HepG2 (cell line): ENCODE results near the gene CBFA2T2. TPM values are rescaled to one million over a fixed set of nuclear protein-coding genes. Genes with fewer than 3 reads are reported as not detected.

Experiments used
- ATAC-seq: fragments of 200-7000 bp; cut with Tn5 transposase; 3 replicates; pipeline ENCODE4 v1.9.1; 2020; ENCODE audit warnings: mild to moderate bottlenecking, moderate library complexity
- BruUV-seq: library from RNA; stranded (reverse); fragments of 400-500 nt; replicated peaks from 2 replicates; lab custom pipeline; 2021; lab: Mats Ljungman, UMichigan
- CTCF ChIA-PET: fragments of 300-600 bp; formaldehyde crosslinking; extraction: SDS; loops from one replicate; lab custom pipeline; 2021; ENCODE audit warnings: low total read pairs, inconsistent platforms, low intra/inter-chr PET ratio; lab: Yijun Ruan, JAX
- POLR2A ChIA-PET: fragments of 350-600 bp; sonication (Branson Sonifier 250); formaldehyde crosslinking; loops from one replicate; lab custom pipeline; 2020; ENCODE audit warnings: antibody characterized with exemption, inconsistent platforms; lab: Yijun Ruan, JAX
- DNase-seq: peaks from one replicate; pipeline ENCODE4 v3.0.0-alpha.2; 2015; ENCODE audit warnings: low spot score
- FAIRE-seq: peaks from 3 replicates; lab custom pipeline; 2011; peaks lifted over from hg19 to GRCh38; lab: Jason Lieb, UNC
- H2AFZ ChIP-seq: one replicate; pipeline ENCODE4 v1.6.1; 2011; ENCODE audit warnings: low read length, inconsistent platforms
- H3K27ac ChIP-seq: fragments of 300-600 bp; 3 replicates; pipeline ENCODE4 v1.8.0; 2011; ENCODE audit warnings: mixed run types, mild to moderate bottlenecking, mixed read lengths, low read length, inconsistent platforms; ENCODE audit not compliant: insufficient read depth; ENCODE audit errors: extremely low read length
- H3K27me3 ChIP-seq, 2 experiments: fragments of 200-600 bp in 1 of 2; 2 replicates in 1 of 2; 3 replicates in 1 of 2; pipeline versions ENCODE4 v1.6.0 to v1.8.0; 2011; ENCODE audit warnings: low read length in 2 of 2, mild to moderate bottlenecking in 2 of 2, moderate library complexity in 2 of 2, inconsistent platforms in 1 of 2; ENCODE audit not compliant: insufficient read depth in 2 of 2, control insufficient read depth in 1 of 2
- H3K36me3 ChIP-seq, 2 experiments: fragments of 200-600 bp in 1 of 2; replicated peaks in 1 of 2; 2 replicates in 1 of 2; 3 replicates in 1 of 2; pipeline versions ENCODE4 v1.5.1 to v1.8.0; 2011; ENCODE audit warnings: low read length in 2 of 2, inconsistent platforms in 1 of 2; ENCODE audit not compliant: insufficient read depth in 2 of 2, control insufficient read depth in 1 of 2
- H3K4me1 ChIP-seq: 2 replicates; pipeline ENCODE4 v1.5.1; 2012; ENCODE audit warnings: low read length, inconsistent platforms; ENCODE audit not compliant: insufficient read depth
- H3K4me2 ChIP-seq: 2 replicates; pipeline ENCODE4 v1.6.0; 2011; ENCODE audit warnings: low read depth, low read length, inconsistent platforms
- H3K4me3 ChIP-seq, 3 experiments: fragments of 200-600 bp in 1 of 3; sonication (generic), shearing (Covaris generic) in 1 of 3; replicated peaks in 1 of 3; 2 replicates each; pipeline ENCODE4 v1.5.1; 2011 to 2016; ENCODE audit warnings: low read length in 3 of 3, inconsistent platforms in 2 of 3, low read depth in 2 of 3, mild to moderate bottlenecking in 2 of 3, control low read depth in 1 of 3, mixed read lengths in 1 of 3; ENCODE audit not compliant: insufficient read depth in 1 of 3
- H3K79me2 ChIP-seq: one replicate; pipeline ENCODE4 v1.6.1; 2011; ENCODE audit warnings: low read length, inconsistent platforms; ENCODE audit not compliant: insufficient read depth
- H3K9ac ChIP-seq: 2 replicates; pipeline ENCODE4 v1.6.0; 2011; ENCODE audit warnings: mild to moderate bottlenecking, low read depth, low read length, inconsistent platforms; ENCODE audit not compliant: insufficient read depth
- H3K9me3 ChIP-seq: 2 replicates; pipeline ENCODE4 v1.5.1; 2012; ENCODE audit warnings: mild to moderate bottlenecking, low read length
- H4K20me1 ChIP-seq: 2 replicates; pipeline ENCODE4 v1.6.0; 2011; ENCODE audit warnings: inconsistent platforms, mild to moderate bottlenecking, low read length, moderate library complexity; ENCODE audit not compliant: insufficient read depth
- FOXK2 ChIP-seq: fragments of 450-650 bp; IDR thresholded peaks from 2 replicates; pipeline ENCODE4 v1.6.1; 2016
- MEF2D ChIP-seq: sonication (generic); formaldehyde crosslinking; IDR thresholded peaks from 2 replicates; pipeline ENCODE4 v1.5.1; 2020; ENCODE audit warnings: mild to moderate bottlenecking, missing genetic modification reagents
- MTERF4 ChIP-seq: sonication (generic); formaldehyde crosslinking; IDR thresholded peaks from 2 replicates; pipeline ENCODE4 v1.8.0; 2023; ENCODE audit warnings: mild to moderate bottlenecking, missing genetic modification reagents
- NCOA2 ChIP-seq: sonication (generic); formaldehyde crosslinking; IDR thresholded peaks from 2 replicates; pipeline ENCODE4 v1.8.0; 2022; ENCODE audit warnings: inconsistent platforms
- NFE2 ChIP-seq: sonication (generic); formaldehyde crosslinking; IDR thresholded peaks from 2 replicates; pipeline ENCODE4 v1.4.0; 2020; ENCODE audit warnings: missing genetic modification reagents
- RXRB ChIP-seq: IDR thresholded peaks from 2 replicates; pipeline ENCODE4 v1.6.1; 2016; ENCODE audit warnings: borderline replicate concordance, missing genetic modification reagents, missing compliant biosample characterization
- SAFB2 ChIP-seq: sonication (generic); formaldehyde crosslinking; IDR thresholded peaks from 2 replicates; pipeline ENCODE4 v1.5.1; 2020; ENCODE audit warnings: missing genetic modification reagents, low read depth, mild to moderate bottlenecking, borderline replicate concordance
- ZFP37 ChIP-seq: sonication (generic); formaldehyde crosslinking; IDR thresholded peaks from 2 replicates; pipeline ENCODE4 v1.4.0; 2020; ENCODE audit warnings: missing genetic modification reagents, borderline replicate concordance
- ZNF121 ChIP-seq: sonication (generic); formaldehyde crosslinking; IDR thresholded peaks from 2 replicates; pipeline ENCODE4 v1.5.0; 2020; ENCODE audit warnings: mild to moderate bottlenecking, missing genetic modification reagents
- ZNF205 ChIP-seq: IDR thresholded peaks from 2 replicates; pipeline ENCODE4 v1.6.1; 2018; ENCODE audit warnings: missing biosample characterization, missing genetic modification reagents
- ZNF274 ChIP-seq: sonication (generic); formaldehyde crosslinking; IDR thresholded peaks from 2 replicates; pipeline ENCODE4 v1.5.1; 2020; ENCODE audit warnings: mild to moderate bottlenecking, missing genetic modification reagents
- ZNF275 ChIP-seq: sonication (generic); formaldehyde crosslinking; IDR thresholded peaks from 2 replicates; pipeline ENCODE4 v1.8.0; 2022; ENCODE audit warnings: missing genetic modification reagents, mild to moderate bottlenecking, inconsistent platforms, borderline replicate concordance
- ZNF451 ChIP-seq: sonication (generic); formaldehyde crosslinking; IDR thresholded peaks from 2 replicates; pipeline ENCODE4 v1.5.0; 2020; ENCODE audit warnings: mild to moderate bottlenecking, missing genetic modification reagents
- ZNF513 ChIP-seq: sonication (generic); formaldehyde crosslinking; conservative IDR thresholded peaks from 2 replicates; pipeline ENCODE4 v1.5.0; 2020; ENCODE audit warnings: missing genetic modification reagents
- ZNF552 ChIP-seq: sonication (generic); formaldehyde crosslinking; IDR thresholded peaks from 2 replicates; pipeline ENCODE4 v1.9.0; 2022; ENCODE audit warnings: missing genetic modification reagents, mild to moderate bottlenecking, borderline replicate concordance
- ZNF619 ChIP-seq: sonication (generic); formaldehyde crosslinking; IDR thresholded peaks from 2 replicates; pipeline ENCODE4 v1.4.0; 2020; ENCODE audit warnings: mild to moderate bottlenecking, missing genetic modification reagents
- ZNF652 ChIP-seq: IDR thresholded peaks from 2 replicates; pipeline ENCODE4 v1.6.1; 2016; ENCODE audit warnings: low read depth, borderline replicate concordance
- ZNF740 ChIP-seq: sonication (generic); formaldehyde crosslinking; IDR thresholded peaks from 2 replicates; pipeline ENCODE4 v1.4.0; 2020; ENCODE audit warnings: missing genetic modification reagents
- WGBS: methylation state at CpG from one replicate; pipeline ENCODE4 v1.1.6; 2017; ENCODE audit warnings: low lambda C conversion rate; 5-methylcytosine and 5-hydroxymethylcytosine counted together
- in situ Hi-C: cut with HindIII; loops from 2 replicates; pipeline ENCODE4 v1.10.0; 2017; ENCODE audit warnings: low pct_unique_long_range_greater_than_20kb; ENCODE audit not compliant: extremely low pct_ligation_motif_present
- intact Hi-C: fragments of 100-400 bp; cut with micrococcal nuclease; formaldehyde crosslinking; loops from one replicate; pipeline ENCODE4 v1.10.0; 2022; ENCODE audit not compliant: unreplicated experiment
- polyA plus RNA-seq, 8 experiments: library from polyadenylated mRNA; depleted of rRNA in 3 of 8; stranded (reverse) in 7 of 8; unstranded in 1 of 8; fragments of >200 nt; fragmentation: Illumina TruSeq in 4 of 8; extraction: Trizol in 4 of 8; gene quantifications; 2 replicates each; pipeline versions ENCODE4 v1.2.1 to v1.2.3, GENCODE V29; 2011 to 2016; ENCODE audit warnings: low read depth in 4 of 8, missing spikeins in 1 of 8, mixed read lengths in 1 of 8; ENCODE audit not compliant: insufficient read depth in 1 of 8
- total RNA-seq, 5 experiments: library from RNA; depleted of rRNA; stranded (reverse); fragments of >200 nt; fragmentation: Illumina TruSeq; extraction: Trizol; gene quantifications; 2 replicates each; pipeline ENCODE4 v1.2.3, GENCODE V29; 2016; ENCODE audit warnings: low read depth in 1 of 5

Gene CBFA2T2
- total and polyA plus RNA-seq, 2 of the 13 experiments (the other 11 are each of a cell fraction or from before 2014, with no cell fraction given): 6.3 to 21.2 TPM

GRCh38 chr20:33480048-33480447 lies 9.8 kb upstream of the CBFA2T2 start (continued):
- no peak for TF ChIP-seq MTERF4 (CRISPR knock-in tag)

GRCh38 chr20:33481431-33481941 lies 8.4 kb upstream of the CBFA2T2 start:
- 67% methylated on average over 8 of the region's 8 CpGs for whole genome bisulfite sequencing
- no peak overlapping the region for H2AFZ ChIP-seq
- no peak overlapping the region for H3K9ac ChIP-seq
- H3K36me3 ChIP-seq: no peaks in the 10 kb centered on the region
- ChIA-PET POLR2A (no interaction called here), CTCF (no interaction called here)
- H3K9me3 ChIP-seq: no peaks in the 10 kb centered on the region
- in situ Hi-C loops (no loop called here), intact Hi-C loops (no loop called here)
- H3K4me3 ChIP-seq: no peak overlapping the region
- DNase-seq: no peak
- no peaks in the 10 kb centered on the region for H4K20me1 ChIP-seq
- H3K27me3 ChIP-seq: peaks cover 0 to 16% of the 10 kb centered on the region in 2 experiments
- no peak for ATAC-seq
- no peak overlapping the region for H3K4me2 ChIP-seq
- FAIRE-seq: no peak
- TF ChIP-seq SAFB2 (CRISPR knock-in tag) (no peak), RXRB (CRISPR knock-in tag) (no peak), ZNF552 (CRISPR knock-in tag) (no peak), ZNF619 (no peak), ZNF652 (CRISPR knock-in tag) (no peak), ZNF121 (CRISPR knock-in tag) (no peak), NCOA2 (CRISPR knock-in tag) (no peak), MEF2D (CRISPR knock-in tag) (no peak), ZNF274 (no peak), NFE2 (CRISPR knock-in tag) (no peak), FOXK2 (no peak), ZFP37 (no peak), ZNF740 (no peak), ZNF513 (CRISPR knock-in tag) (no peak), ZNF275 (no peak), ZNF451 (no peak), ZNF205 (CRISPR knock-in tag) (no peak)
- no peaks in the 10 kb centered on the region for H3K79me2 ChIP-seq
- no peak overlapping the region for H3K27ac ChIP-seq
- peaks cover 29% of the 10 kb centered on the region for H3K4me1 ChIP-seq
- no TSS peak for BruUV-seq
